T-helper 17 cell (primary cell): ENCODE measurements around the gene CORIN. TPM values are rescaled to one million over a fixed set of nuclear protein-coding genes. Genes with fewer than 3 reads are reported as not detected.

Experiments used
- ATAC-seq: fragments of 150-1000 bp; cut with Tn5 transposase; 2 replicates; pipeline ENCODE4 v1.10.0; 2021; ENCODE audit warnings: mild to moderate bottlenecking, moderate library complexity
- DNase-seq, 3 donors: peaks; one replicate each; pipeline versions ENCODE4 v3.0.0 to v3.0.0-alpha.2; 2020 to 2021
- H3K9me3 ChIP-seq: one replicate; pipeline ENCODE4 v1.7.0; 2013; ENCODE audit warnings: low read length, mild to moderate bottlenecking; ENCODE audit not compliant: control insufficient read depth, poor library complexity, severe bottlenecking
- H3K27ac Mint-ChIP-seq: one replicate; pipeline ENCODE4 v1.8.0; 2022; ENCODE audit warnings: mild to moderate bottlenecking, moderate library complexity, mixed read lengths
- H3K27me3 Mint-ChIP-seq: one replicate; pipeline ENCODE4 v1.8.0; 2022; ENCODE audit warnings: mixed read lengths
- H3K36me3 Mint-ChIP-seq: one replicate; pipeline ENCODE4 v1.8.0; 2022; ENCODE audit warnings: low read depth, mixed read lengths
- H3K4me1 Mint-ChIP-seq: one replicate; pipeline ENCODE4 v1.8.0; 2022; ENCODE audit warnings: mild to moderate bottlenecking, mixed read lengths
- H3K4me3 Mint-ChIP-seq: one replicate; pipeline ENCODE4 v1.8.0; 2022; ENCODE audit warnings: mild to moderate bottlenecking, moderate library complexity, mixed read lengths
- total RNA-seq, 4 donors: library from RNA in 2 of 4; stranded (reverse) in 2 of 4; gene quantifications; one replicate each; pipeline ENCODE4 v1.2.3 and lab custom pipeline; 2022 to 2026

The CORIN gene
- total RNA-seq = under 1 TPM; 0.07 to 0.26 TPM
- 0.23 to 1.0 reads per million in 2 donors for total RNA-seq (lab: John Stamatoyannopoulos, UW)

- DNase-seq (no peak), ATAC-seq (no peak)
- Mint-ChIP-seq H3K4me1 (peaks cover 15% of the 10 kb centered on the region), H3K27me3 (no peaks in the 10 kb centered on the region), H3K27ac (peak within 1 kb of the TSS; percentile 63), H3K36me3 (no peaks in the 10 kb centered on the region), H3K4me3 (peak within 1 kb of the TSS; percentile 91)
- no peaks in the 10 kb centered on the region for H3K9me3 ChIP-seq
Measured at GRCh38 chr4:47837908-47838294, at the start of gene CORIN. CORIN (minus strand) TSS chr4:47838067; CDS start chr4:47837949, 118 bp downstream.

GRCh38 chr4:47882228-47882627 is 44.4 kb upstream of the CORIN start:
- Mint-ChIP-seq H3K4me1 (peaks cover 2% of the 10 kb centered on the region), H3K27ac (no peak overlapping the region), H3K36me3 (peaks cover 14% of the 10 kb centered on the region), H3K27me3 (no peaks in the 10 kb centered on the region), H3K4me3 (no peak overlapping the region)
- ATAC-seq = no peak
- H3K9me3 ChIP-seq = no peaks in the 10 kb centered on the region
- no peak for DNase-seq

GRCh38 chr4:47879458-47879857 is 41.6 kb upstream of the CORIN start:
- peaks cover 18% of the 10 kb centered on the region for H3K36me3 Mint-ChIP-seq
- no peak overlapping the region for H3K4me3 Mint-ChIP-seq
- H3K27me3 Mint-ChIP-seq = no peaks in the 10 kb centered on the region
- H3K9me3 ChIP-seq = no peaks in the 10 kb centered on the region
- ATAC-seq = no peak
- peaks cover 5% of the 10 kb centered on the region for H3K4me1 Mint-ChIP-seq
- no peak for DNase-seq
- no peak overlapping the region for H3K27ac Mint-ChIP-seq

- Mint-ChIP-seq H3K4me1 (peaks cover 11% of the 10 kb centered on the region), H3K36me3 (peaks cover 20% of the 10 kb centered on the region), H3K27me3 (no peaks in the 10 kb centered on the region), H3K27ac (no peak overlapping the region), H3K4me3 (no peak overlapping the region)
- ATAC-seq (no peak), DNase-seq (no peak)
- H3K9me3 ChIP-seq = no peaks in the 10 kb centered on the region
Measured at GRCh38 chr4:47876784-47877546, 39.1 kb upstream of the CORIN start.

- DNase-seq (no peak), ATAC-seq (no peak)
- Mint-ChIP-seq H3K27ac (no peak overlapping the region), H3K4me3 (no peak overlapping the region), H3K27me3 (no peaks in the 10 kb centered on the region), H3K36me3 (peaks cover 17% of the 10 kb centered on the region), H3K4me1 (peaks cover 9% of the 10 kb centered on the region)
- H3K9me3 ChIP-seq = no peaks in the 10 kb centered on the region
Measured at GRCh38 chr4:47876310-47876709, 38.4 kb upstream of the CORIN start.

- DNase-seq = no peak
- peaks cover 14% of the 10 kb centered on the region for H3K36me3 Mint-ChIP-seq
- H3K4me3 Mint-ChIP-seq = no peak overlapping the region
- no peak for ATAC-seq
- H3K27ac Mint-ChIP-seq = no peak overlapping the region
- H3K4me1 Mint-ChIP-seq = peaks cover 9% of the 10 kb centered on the region
- no peaks in the 10 kb centered on the region for H3K9me3 ChIP-seq
- no peaks in the 10 kb centered on the region for H3K27me3 Mint-ChIP-seq
Measured at GRCh38 chr4:47873877-47874541, 36.1 kb upstream of the CORIN start.

- Mint-ChIP-seq H3K4me1 (no peaks in the 10 kb centered on the region), H3K36me3 (peaks cover 2% of the 10 kb centered on the region), H3K4me3 (no peak overlapping the region), H3K27me3 (no peaks in the 10 kb centered on the region), H3K27ac (no peak overlapping the region)
- ATAC-seq (no peak), DNase-seq (no peak)
- no peaks in the 10 kb centered on the region for H3K9me3 ChIP-seq
Measured at GRCh38 chr4:47863486-47863885, 25.6 kb upstream of the CORIN start.

- H3K4me1 Mint-ChIP-seq = peaks cover 3% of the 10 kb centered on the region
- H3K36me3 Mint-ChIP-seq = peaks cover 4% of the 10 kb centered on the region
- ATAC-seq (no peak), DNase-seq (no peak)
- H3K9me3 ChIP-seq = no peaks in the 10 kb centered on the region
- H3K27me3 Mint-ChIP-seq = no peaks in the 10 kb centered on the region
- H3K4me3 Mint-ChIP-seq = no peak overlapping the region
- no peak overlapping the region for H3K27ac Mint-ChIP-seq
Measured at GRCh38 chr4:47862297-47862696, 24.4 kb upstream of the CORIN start.

GRCh38 chr4:47860305-47860704 is 22.4 kb upstream of the CORIN start:
- Mint-ChIP-seq H3K36me3 (peaks cover 6% of the 10 kb centered on the region), H3K27me3 (no peaks in the 10 kb centered on the region), H3K27ac (no peak overlapping the region), H3K4me1 (peaks cover 3% of the 10 kb centered on the region), H3K4me3 (no peak overlapping the region)
- H3K9me3 ChIP-seq = no peaks in the 10 kb centered on the region
- no peak for ATAC-seq
- no peak for DNase-seq

GRCh38 chr4:47858006-47858405 is 20.1 kb upstream of the CORIN start:
- DNase-seq (no peak), ATAC-seq (no peak)
- H3K9me3 ChIP-seq = no peaks in the 10 kb centered on the region
- Mint-ChIP-seq H3K27ac (no peak overlapping the region), H3K4me1 (peaks cover 6% of the 10 kb centered on the region), H3K36me3 (peaks cover 9% of the 10 kb centered on the region), H3K4me3 (no peak overlapping the region), H3K27me3 (no peaks in the 10 kb centered on the region)

- H3K27ac Mint-ChIP-seq = peak overlapping the region; percentile 27
- no peak overlapping the region for H3K4me3 Mint-ChIP-seq
- peaks cover 9% of the 10 kb centered on the region for H3K36me3 Mint-ChIP-seq
- H3K27me3 Mint-ChIP-seq = no peaks in the 10 kb centered on the region
- H3K4me1 Mint-ChIP-seq = peaks cover 6% of the 10 kb centered on the region
- H3K9me3 ChIP-seq = no peaks in the 10 kb centered on the region
- ATAC-seq (no peak), DNase-seq (no peak)
Measured at GRCh38 chr4:47856713-47857112, 18.8 kb upstream of the CORIN start.

- no peaks in the 10 kb centered on the region for H3K27me3 Mint-ChIP-seq
- DNase-seq = no peak
- H3K4me3 Mint-ChIP-seq = no peak overlapping the region
- no peak overlapping the region for H3K27ac Mint-ChIP-seq
- peaks cover 6% of the 10 kb centered on the region for H3K4me1 Mint-ChIP-seq
- H3K36me3 Mint-ChIP-seq = peaks cover 9% of the 10 kb centered on the region
- no peak for ATAC-seq
- no peaks in the 10 kb centered on the region for H3K9me3 ChIP-seq
Measured at GRCh38 chr4:47855350-47855749, 17.5 kb upstream of the CORIN start.

- Mint-ChIP-seq H3K36me3 (peaks cover 5% of the 10 kb centered on the region), H3K4me3 (no peak overlapping the region)
- no peak for ATAC-seq
Measured at GRCh38 chr4:47852136-47852535, 14.3 kb upstream of the CORIN start.

GRCh38 chr4:47849466-47849865 is 11.6 kb upstream of the CORIN start:
- no peaks in the 10 kb centered on the region for H3K9me3 ChIP-seq
- Mint-ChIP-seq H3K4me3 (no peak overlapping the region), H3K4me1 (peaks cover 2% of the 10 kb centered on the region), H3K27ac (no peak overlapping the region), H3K27me3 (no peaks in the 10 kb centered on the region), H3K36me3 (peaks cover 3% of the 10 kb centered on the region)
- DNase-seq (no peak), ATAC-seq (no peak)

More at GRCh38 chr4:47852136-47852535, 14.3 kb upstream of the CORIN start:
- Mint-ChIP-seq H3K27ac (no peak overlapping the region), H3K27me3 (no peaks in the 10 kb centered on the region), H3K4me1 (peaks cover 2% of the 10 kb centered on the region)
- no peak for DNase-seq
- no peaks in the 10 kb centered on the region for H3K9me3 ChIP-seq
